ENCODE measurements around the gene DNM3. TPM values are rescaled to one million over a fixed set of nuclear protein-coding genes. Genes with fewer than 3 reads are reported as not detected.
"Not testable (repeated sequence)": the region's sequence is repeated elsewhere in the genome, so short reads cannot be mapped to it uniquely, and the experiment has no call there.

Gene DNM3
- total RNA-seq, 1 donor from 2014 or later = 2.1 TPM

DNA sequence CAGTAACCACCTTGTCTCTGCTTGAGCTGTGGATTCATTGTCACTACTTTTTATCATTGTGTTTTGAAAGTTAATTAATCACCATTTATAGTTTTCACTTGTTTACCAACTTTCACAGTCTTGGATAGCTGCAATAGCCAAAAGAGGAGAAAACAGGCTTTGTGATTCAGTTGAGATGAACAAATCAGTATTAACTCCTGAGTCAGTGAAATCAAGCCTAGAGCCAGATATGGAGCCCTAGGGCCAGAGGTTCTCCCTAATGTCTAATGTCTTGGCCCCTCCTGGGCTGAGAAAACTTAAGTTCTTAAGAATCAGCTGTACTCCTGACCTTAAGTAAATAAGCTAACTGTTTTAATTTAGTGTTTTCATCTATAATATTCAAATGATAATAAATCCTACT lies 228.8 kb downstream of the DNM3 start:
- ATAC-seq (ENCODE audit: low read depth) = no peak
- Mint-ChIP-seq H3K27ac (no peak overlapping the region), H3K4me1 (no peaks in the 10 kb centered on the region), H3K9me3 (no peaks in the 10 kb centered on the region), H3K27me3 (no peaks in the 10 kb centered on the region), H3K4me3 (no peak overlapping the region), H3K36me3 (ENCODE audit: low read depth) (no peaks in the 10 kb centered on the region)
- ChIA-PET POLR2A (no interaction called here), CTCF (no interaction called here)
- TF ChIP-seq, protein P1, sequence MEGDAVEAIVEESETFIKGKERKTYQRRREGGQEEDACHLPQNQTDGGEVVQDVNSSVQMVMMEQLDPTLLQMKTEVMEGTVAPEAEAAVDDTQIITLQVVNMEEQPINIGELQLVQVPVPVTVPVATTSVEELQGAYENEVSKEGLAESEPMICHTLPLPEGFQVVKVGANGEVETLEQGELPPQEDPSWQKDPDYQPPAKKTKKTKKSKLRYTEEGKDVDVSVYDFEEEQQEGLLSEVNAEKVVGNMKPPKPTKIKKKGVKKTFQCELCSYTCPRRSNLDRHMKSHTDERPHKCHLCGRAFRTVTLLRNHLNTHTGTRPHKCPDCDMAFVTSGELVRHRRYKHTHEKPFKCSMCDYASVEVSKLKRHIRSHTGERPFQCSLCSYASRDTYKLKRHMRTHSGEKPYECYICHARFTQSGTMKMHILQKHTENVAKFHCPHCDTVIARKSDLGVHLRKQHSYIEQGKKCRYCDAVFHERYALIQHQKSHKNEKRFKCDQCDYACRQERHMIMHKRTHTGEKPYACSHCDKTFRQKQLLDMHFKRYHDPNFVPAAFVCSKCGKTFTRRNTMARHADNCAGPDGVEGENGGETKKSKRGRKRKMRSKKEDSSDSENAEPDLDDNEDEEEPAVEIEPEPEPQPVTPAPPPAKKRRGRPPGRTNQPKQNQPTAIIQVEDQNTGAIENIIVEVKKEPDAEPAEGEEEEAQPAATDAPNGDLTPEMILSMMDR (IDR thresholded peaks at IDR 0.05) = no peak
- intact Hi-C loops (cut with micrococcal nuclease) = no loop called here
- DNase-seq = no peak

DNA sequence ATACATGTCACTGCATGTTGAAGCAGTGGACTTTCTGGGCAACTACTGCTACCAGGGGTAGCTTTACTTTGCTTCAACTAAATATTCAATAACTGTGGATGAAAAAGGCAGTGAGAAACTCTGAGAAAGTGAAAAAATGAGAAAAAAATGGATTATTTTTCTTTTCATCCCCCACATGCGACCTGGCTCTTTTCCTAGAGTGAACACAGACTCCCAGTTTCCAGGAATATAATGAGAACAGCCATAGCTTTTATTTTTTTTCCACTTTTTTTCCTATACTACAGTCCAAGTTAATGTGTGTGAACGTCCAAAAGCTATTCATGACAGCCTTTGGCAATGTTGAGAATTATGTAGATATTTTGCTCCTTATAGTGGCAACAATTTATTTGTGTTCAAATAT lies 230.4 kb downstream of the DNM3 start:
- no peak for DNase-seq
- CTCF ChIA-PET = interaction anchor here (0.9 kb wide), 1 partner anchor 17 kb away, joined by 3 read pairs; no protein-coding TSS in a partner anchor
- H3K4me3 Mint-ChIP-seq = no peak overlapping the region
- TF ChIP-seq, protein P1 (IDR thresholded peaks at IDR 0.05) = no peak
- ATAC-seq (ENCODE audit: low read depth) = no peak
- H3K27me3 Mint-ChIP-seq = no peaks in the 10 kb centered on the region
- H3K36me3 Mint-ChIP-seq (ENCODE audit: low read depth) = no peaks in the 10 kb centered on the region
- H3K9me3 Mint-ChIP-seq = no peaks in the 10 kb centered on the region
- H3K27ac Mint-ChIP-seq = no peak overlapping the region
- POLR2A ChIA-PET = no interaction called here
- no peaks in the 10 kb centered on the region for H3K4me1 Mint-ChIP-seq
- intact Hi-C loops (cut with micrococcal nuclease) = no loop called here

DNA sequence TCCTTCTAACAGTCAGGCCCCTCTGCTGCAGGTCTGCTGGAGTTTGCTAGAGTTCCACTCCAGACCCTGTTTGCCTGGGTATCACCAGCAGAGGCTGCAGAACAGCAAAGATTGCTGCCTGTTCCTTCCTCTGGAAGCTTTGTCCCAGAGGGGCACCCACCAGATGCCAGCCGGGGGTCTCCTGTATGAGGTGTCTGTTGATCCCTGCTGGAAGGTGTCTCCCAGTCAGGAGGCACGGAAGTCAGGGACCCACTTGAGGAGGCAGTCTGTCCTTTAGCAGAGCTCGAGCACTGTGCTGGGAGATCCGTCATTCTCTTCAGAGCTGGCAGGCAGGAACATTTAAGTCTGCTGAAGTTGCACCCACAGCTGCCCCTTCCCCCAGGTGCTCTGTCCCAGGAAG lies 238.6 kb downstream of the DNM3 start:
- H3K4me1 Mint-ChIP-seq; H3K36me3 Mint-ChIP-seq (ENCODE audit: low read depth); H3K4me3 Mint-ChIP-seq; intact Hi-C loops (cut with micrococcal nuclease); CTCF ChIA-PET; H3K27me3 Mint-ChIP-seq; DNase-seq; H3K9me3 Mint-ChIP-seq; ATAC-seq (ENCODE audit: low read depth); POLR2A ChIA-PET; H3K27ac Mint-ChIP-seq: not testable (repeated sequence)

DNA sequence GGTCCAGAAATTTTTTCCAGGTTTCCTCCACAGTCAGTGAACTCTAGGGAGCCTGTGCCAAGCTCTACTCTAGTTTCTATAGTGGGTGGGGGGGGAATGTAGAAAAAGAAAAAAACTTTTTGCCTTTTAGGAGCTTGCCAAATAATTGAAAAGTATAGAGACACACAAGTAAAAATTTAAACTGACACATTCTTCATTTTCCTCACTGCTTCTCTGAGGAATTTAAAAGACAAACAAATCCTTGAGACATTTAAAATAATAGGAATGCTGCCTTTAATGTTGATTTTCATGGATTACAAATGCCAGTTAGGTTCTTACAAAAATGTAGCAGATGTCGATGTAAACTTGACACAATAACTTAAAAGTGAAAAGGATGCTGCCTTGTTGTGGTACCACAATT lies 241.9 kb downstream of the DNM3 start:
- Mint-ChIP-seq H3K4me1 (peaks cover 4% of the 10 kb centered on the region), H3K36me3 (ENCODE audit: low read depth) (no peaks in the 10 kb centered on the region), H3K27me3 (peaks cover 3% of the 10 kb centered on the region), H3K4me3 (no peak overlapping the region), H3K9me3 (no peaks in the 10 kb centered on the region), H3K27ac (no peak overlapping the region)
- ChIA-PET CTCF (interaction anchor here (1.5 to 1.9 kb wide), 2 partner anchors 81 to 316 kb away, joined by 4 to 6 read pairs; no protein-coding TSS in a partner anchor), POLR2A (no interaction called here)
- TF ChIP-seq, protein P1 (IDR thresholded peaks at IDR 0.05) = no peak
- ATAC-seq (ENCODE audit: low read depth) (no peak), DNase-seq (no peak)
- intact Hi-C loops (cut with micrococcal nuclease) = no loop called here

DNA sequence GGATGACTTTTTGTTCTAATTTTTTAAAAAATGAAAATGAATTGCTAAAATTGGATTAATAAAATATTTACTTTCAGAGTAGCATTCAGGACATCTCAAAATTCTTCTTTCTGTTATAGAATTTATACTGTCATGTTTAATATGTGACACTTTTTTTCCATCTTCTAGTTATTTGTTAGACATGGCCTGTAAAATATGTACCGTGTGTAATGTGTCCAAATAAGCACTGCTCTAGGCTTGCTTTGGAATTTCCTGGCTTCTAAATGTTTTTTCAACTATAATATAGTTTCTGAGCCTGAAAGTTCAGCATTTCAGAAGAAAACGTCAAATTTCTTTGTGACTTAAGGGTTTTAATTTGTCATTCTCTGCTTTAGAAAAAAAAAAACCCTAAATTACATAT lies 243.6 kb downstream of the DNM3 start:
- ChIA-PET POLR2A (no interaction called here), CTCF (interaction anchor here (1.9 kb wide), 1 partner anchor 82 kb away, joined by 6 read pairs; no protein-coding TSS in a partner anchor)
- no peak for ATAC-seq (ENCODE audit: low read depth)
- Mint-ChIP-seq H3K4me1 (peaks cover 4% of the 10 kb centered on the region), H3K27ac (no peak overlapping the region), H3K36me3 (ENCODE audit: low read depth) (no peaks in the 10 kb centered on the region), H3K27me3 (peaks cover 3% of the 10 kb centered on the region), H3K4me3 (no peak overlapping the region), H3K9me3 (no peaks in the 10 kb centered on the region)
- intact Hi-C loops (cut with micrococcal nuclease) = no loop called here
- TF ChIP-seq, protein P1 (IDR thresholded peaks at IDR 0.05) = no peak
- no peak for DNase-seq

DNA sequence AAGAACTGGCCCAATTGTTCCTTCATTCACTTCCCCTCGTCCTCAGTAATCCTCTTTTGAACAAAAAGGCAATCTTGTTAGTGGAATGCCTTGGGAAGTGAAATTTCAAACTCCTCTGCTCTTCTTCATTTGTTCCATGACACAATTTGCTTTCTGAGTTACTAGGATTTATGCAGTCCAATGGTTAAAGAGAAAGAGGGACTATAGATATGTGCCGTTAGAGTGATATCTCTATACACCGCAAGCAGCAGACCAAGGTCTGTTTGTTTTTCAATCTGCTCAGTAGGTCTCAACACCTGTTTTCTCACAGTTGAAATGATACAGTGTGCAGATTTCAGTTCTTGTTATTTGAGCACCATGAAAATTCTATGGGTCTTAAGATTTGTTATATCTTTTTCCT lies 244.0 kb downstream of the DNM3 start:
- no peak for DNase-seq
- no peak overlapping the region for H3K27ac Mint-ChIP-seq
- peaks cover 7% of the 10 kb centered on the region for H3K4me1 Mint-ChIP-seq
- H3K4me3 Mint-ChIP-seq = no peak overlapping the region
- intact Hi-C loops (cut with micrococcal nuclease) = no loop called here
- CTCF ChIA-PET = no interaction called here
- H3K9me3 Mint-ChIP-seq = no peaks in the 10 kb centered on the region
- ATAC-seq (ENCODE audit: low read depth) = no peak
- TF ChIP-seq, protein P1 (IDR thresholded peaks at IDR 0.05) = no peak
- H3K27me3 Mint-ChIP-seq = peaks cover 3% of the 10 kb centered on the region
- POLR2A ChIA-PET = no interaction called here
- no peaks in the 10 kb centered on the region for H3K36me3 Mint-ChIP-seq (ENCODE audit: low read depth)
